ENCODE data around the gene HDAC3.

DNA sequence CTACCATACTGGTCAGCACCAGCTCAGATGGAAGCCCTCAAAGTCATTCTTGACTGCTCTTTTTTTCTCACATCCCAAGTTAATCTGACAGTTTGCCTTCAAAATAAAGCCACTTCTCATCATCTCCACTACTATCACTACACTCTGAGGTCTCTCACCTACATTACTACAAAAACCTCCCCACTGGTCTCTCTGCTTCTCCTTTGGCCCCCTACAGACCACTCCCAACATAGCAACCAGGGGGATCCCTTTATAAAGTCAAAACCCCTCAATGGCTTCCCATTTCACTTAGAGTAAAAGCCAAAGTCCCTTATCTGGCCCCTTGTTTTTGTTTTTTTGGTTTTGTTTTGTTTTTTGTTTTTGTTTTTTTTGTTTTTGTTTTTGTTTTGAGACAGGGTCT, 40.8 kb upstream of the HDAC3 start:
- no peak for TF ChIP-seq GATA3 (IDR thresholded peaks at IDR 0.05; ENCODE audit: low read depth, low read length)
- TF ChIP-seq GATA2 (IDR thresholded peaks at IDR 0.05; ENCODE audit: low read depth, low read length) = no peak

Measured in SH-SY5Y (cell line).